Naive thymus-derived CD4-positive, alpha-beta T cell (primary cell): ENCODE data around the gene RGS8. TPM values are rescaled to one million over a fixed set of nuclear protein-coding genes. Genes with fewer than 3 reads are reported as not detected.

ENCODE experiments used
- ATAC-seq: fragments of 150-1000 bp; cut with Tn5 transposase; 2 replicates; pipeline ENCODE4 v1.10.0; 2021; ENCODE audit warnings: mild to moderate bottlenecking, moderate library complexity
- CTCF ChIA-PET: fragments of 350-600 bp; sonication (Branson Sonifier 250); formaldehyde crosslinking; loops from one replicate; lab custom pipeline; 2021; ENCODE audit warnings: antibody characterized with exemption; lab: Charles Lee
- POLR2A ChIA-PET: fragments of 350-600 bp; sonication (Branson Sonifier 250); formaldehyde crosslinking; loops from one replicate; lab custom pipeline; 2021; ENCODE audit warnings: antibody characterized with exemption, inconsistent platforms; lab: Charles Lee
- DNase-seq, 9 donors: peaks; one replicate each; pipeline versions ENCODE4 v3.0.0 to v3.0.0-alpha.2; 2020 to 2022; ENCODE audit warnings: mixed read lengths in 1 of 9
- H3K27ac ChIP-seq: one replicate; pipeline ENCODE4 v1.7.0; 2013; ENCODE audit warnings: mild to moderate bottlenecking, low read depth, low read length, moderate library complexity
- H3K27me3 ChIP-seq, 2 donors: one replicate each; pipeline ENCODE4 v1.7.0; 2013; ENCODE audit warnings: low read length in 2 of 2, mild to moderate bottlenecking in 2 of 2, moderate library complexity in 2 of 2; ENCODE audit not compliant: control insufficient read depth in 2 of 2, insufficient read depth in 2 of 2
- H3K36me3 ChIP-seq, 3 experiments: 1 replicate in 2 of 3; 2 replicates in 1 of 3; pipeline ENCODE4 v1.7.0; 2013; ENCODE audit warnings: low read length in 3 of 3, mild to moderate bottlenecking in 3 of 3, moderate library complexity in 1 of 3; ENCODE audit not compliant: insufficient read depth in 3 of 3, control insufficient read depth in 2 of 3
- H3K4me1 ChIP-seq, 2 donors: one replicate each; pipeline ENCODE4 v1.7.0; 2013; ENCODE audit warnings: low read length in 2 of 2, mild to moderate bottlenecking in 2 of 2, moderate library complexity in 1 of 2; ENCODE audit not compliant: control insufficient read depth in 2 of 2, insufficient read depth in 2 of 2
- H3K4me3 ChIP-seq: 2 replicates; pipeline ENCODE4 v1.7.0; 2013; ENCODE audit warnings: mild to moderate bottlenecking, low read length
- H3K9me3 ChIP-seq, 3 experiments: 1 replicate in 2 of 3; 2 replicates in 1 of 3; pipeline ENCODE4 v1.7.0; 2013; ENCODE audit warnings: low read length in 3 of 3; ENCODE audit not compliant: control insufficient read depth in 2 of 3
- H3K27ac Mint-ChIP-seq, 9 donors: one replicate each; pipeline ENCODE4 v1.8.0; 2020 to 2022; ENCODE audit warnings: mixed read lengths in 9 of 9, mild to moderate bottlenecking in 8 of 9, moderate library complexity in 5 of 9, inconsistent platforms in 2 of 9
- H3K27me3 Mint-ChIP-seq, 5 donors: one replicate each; pipeline ENCODE4 v1.8.0; 2021 to 2022; ENCODE audit warnings: mixed read lengths in 5 of 5, mild to moderate bottlenecking in 1 of 5
- H3K36me3 Mint-ChIP-seq, 5 donors: one replicate each; pipeline ENCODE4 v1.8.0; 2020 to 2022; ENCODE audit warnings: mixed read lengths in 5 of 5, mild to moderate bottlenecking in 3 of 5, inconsistent platforms in 1 of 5
- H3K4me1 Mint-ChIP-seq, 7 donors: one replicate each; pipeline ENCODE4 v1.8.0; 2020 to 2022; ENCODE audit warnings: mixed read lengths in 7 of 7, mild to moderate bottlenecking in 3 of 7, inconsistent platforms in 1 of 7
- H3K4me3 Mint-ChIP-seq, 10 donors: one replicate each; pipeline ENCODE4 v1.8.0; 2020 to 2022; ENCODE audit warnings: mild to moderate bottlenecking in 10 of 10, mixed read lengths in 10 of 10, moderate library complexity in 6 of 10, inconsistent platforms in 2 of 10
- H3K9me3 Mint-ChIP-seq, 11 donors: one replicate each; pipeline ENCODE4 v1.8.0; 2020 to 2022; ENCODE audit warnings: mixed read lengths in 11 of 11, mild to moderate bottlenecking in 4 of 11, inconsistent platforms in 1 of 11, moderate library complexity in 1 of 11
- intact Hi-C, 2 donors: fragments of 100-400 bp; cut with micrococcal nuclease; formaldehyde crosslinking; loops; one replicate each; pipeline ENCODE4 v1.15.1; 2023
- polyA plus RNA-seq, 2 donors: library from polyadenylated mRNA; unstranded; fragments of 300-500 nt; fragmentation: Illumina TruSeq; gene quantifications; one replicate each; pipeline ENCODE4 v1.2.3, GENCODE V29; 2021
- total RNA-seq, 6 experiments: library from RNA in 5 of 6; stranded (reverse) in 5 of 6; gene quantifications; 1 replicate in 5 of 6; 2 replicates in 1 of 6; pipeline ENCODE4 v1.2.3 and lab custom pipeline; 2021 to 2026

The RGS8 gene
- total and polyA plus RNA-seq, 7 experiments from 2014 or later = not detected

- intact Hi-C loops = no loop called here
- ChIA-PET POLR2A (no interaction called here), CTCF (no interaction called here)
- Mint-ChIP-seq H3K27me3 (peaks cover 9 to 22% (median 12%) of the 10 kb centered on the region in 5 donors), H3K4me1 (peaks cover 0 to 7% (median 0%) of the 10 kb centered on the region in 7 donors), H3K4me3 (no peak overlapping the region), H3K36me3 (no peaks in the 10 kb centered on the region), H3K27ac (no peak overlapping the region), H3K9me3 (no peaks in the 10 kb centered on the region)
- H3K4me1 ChIP-seq = no peaks in the 10 kb centered on the region
- H3K27ac ChIP-seq = no peak overlapping the region
- DNase-seq = no peak
- ATAC-seq = no peak
- no peaks in the 10 kb centered on the region for H3K36me3 ChIP-seq
- no peaks in the 10 kb centered on the region for H3K9me3 ChIP-seq
- H3K4me3 ChIP-seq = no peak overlapping the region
- no peaks in the 10 kb centered on the region for H3K27me3 ChIP-seq
These were observed 15.8 kb downstream of the RGS8 start for GRCh38 chr1:182668521-182669054.

- Histone ChIP-seq H3K9me3 (no peaks in the 10 kb centered on the region), H3K4me3 (no peak overlapping the region), H3K4me1 (no peaks in the 10 kb centered on the region), H3K36me3 (no peaks in the 10 kb centered on the region), H3K27me3 (no peaks in the 10 kb centered on the region), H3K27ac (no peak overlapping the region)
- POLR2A ChIA-PET = no interaction called here
- Mint-ChIP-seq H3K4me1 (peaks cover 0 to 7% (median 0%) of the 10 kb centered on the region in 7 donors), H3K27ac (no peak overlapping the region), H3K36me3 (no peaks in the 10 kb centered on the region), H3K4me3 (no peak overlapping the region), H3K27me3 (peaks cover 9 to 24% (median 12%) of the 10 kb centered on the region in 5 donors), H3K9me3 (no peaks in the 10 kb centered on the region)
- DNase-seq (no peak), ATAC-seq (no peak)
- intact Hi-C loops = no loop called here
- CTCF ChIA-PET = interaction anchor here (0.7 kb wide), 1 partner anchor 115 kb away, joined by 5 read pairs; no protein-coding TSS in a partner anchor
These were observed 16.4 kb downstream of the RGS8 start for GRCh38 chr1:182667848-182668505.

- H3K27me3 Mint-ChIP-seq = peaks cover 4 to 21% (median 9%) of the 10 kb centered on the region in 5 donors
- ATAC-seq = no peak
- intact Hi-C loops = no loop called here
- H3K4me1 Mint-ChIP-seq = peaks cover 0 to 6% (median 0%) of the 10 kb centered on the region in 7 donors
- Histone ChIP-seq H3K4me1 (no peaks in the 10 kb centered on the region), H3K9me3 (no peaks in the 10 kb centered on the region), H3K27me3 (no peaks in the 10 kb centered on the region), H3K36me3 (no peaks in the 10 kb centered on the region), H3K4me3 (no peak overlapping the region), H3K27ac (no peak overlapping the region)
- H3K36me3 Mint-ChIP-seq = no peaks in the 10 kb centered on the region
- H3K27ac Mint-ChIP-seq = no peak overlapping the region
- H3K4me3 Mint-ChIP-seq = no peak overlapping the region
- ChIA-PET POLR2A (no interaction called here), CTCF (interaction anchor here (0.6 to 0.8 kb wide), 2 partner anchors 25 to 34 kb away, joined by 3 to 6 read pairs; no protein-coding TSS in a partner anchor)
- H3K9me3 Mint-ChIP-seq = no peaks in the 10 kb centered on the region
- no peak for DNase-seq
These were observed 17.7 kb downstream of the RGS8 start for GRCh38 chr1:182666706-182667105.

DNA sequence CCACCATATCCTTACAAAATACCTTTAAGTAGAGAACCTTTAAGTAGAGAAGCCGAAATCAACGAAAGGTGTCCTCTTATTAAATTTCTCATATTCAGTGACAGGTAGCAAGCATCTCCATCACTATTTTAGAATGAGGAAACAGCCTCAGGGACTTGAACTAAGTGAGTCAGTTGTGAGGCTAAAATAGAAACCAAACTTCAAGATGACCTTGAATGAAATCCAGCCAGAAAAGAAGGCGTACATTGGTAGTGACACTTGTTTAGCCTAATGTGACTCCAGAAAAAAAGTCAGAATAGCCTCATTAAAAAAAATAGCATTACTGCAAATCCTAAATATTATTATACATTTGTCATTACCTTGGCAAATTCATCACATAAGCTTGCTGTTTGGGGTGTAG is 20.1 kb downstream of the RGS8 start:
- no peaks in the 10 kb centered on the region for H3K4me1 ChIP-seq
- Mint-ChIP-seq H3K9me3 (no peaks in the 10 kb centered on the region), H3K4me3 (no peak overlapping the region), H3K4me1 (no peaks in the 10 kb centered on the region), H3K36me3 (no peaks in the 10 kb centered on the region), H3K27ac (no peak overlapping the region), H3K27me3 (peaks cover 0 to 23% (median 0%) of the 10 kb centered on the region in 5 donors)
- POLR2A ChIA-PET = no interaction called here
- no peaks in the 10 kb centered on the region for H3K36me3 ChIP-seq
- no peak for ATAC-seq
- DNase-seq = no peak
- CTCF ChIA-PET = no interaction called here
- H3K4me3 ChIP-seq = no peak overlapping the region
- intact Hi-C loops = no loop called here
- H3K9me3 ChIP-seq = no peaks in the 10 kb centered on the region
- no peaks in the 10 kb centered on the region for H3K27me3 ChIP-seq
- H3K27ac ChIP-seq = no peak overlapping the region

- Mint-ChIP-seq H3K27ac (no peak overlapping the region), H3K4me3 (no peak overlapping the region), H3K4me1 (no peaks in the 10 kb centered on the region), H3K27me3 (peaks cover 0 to 31% (median 5%) of the 10 kb centered on the region in 5 donors), H3K36me3 (no peaks in the 10 kb centered on the region), H3K9me3 (no peaks in the 10 kb centered on the region)
- ChIA-PET POLR2A (no interaction called here), CTCF (no interaction called here)
- Histone ChIP-seq H3K4me1 (no peaks in the 10 kb centered on the region), H3K9me3 (no peaks in the 10 kb centered on the region), H3K4me3 (no peak overlapping the region), H3K36me3 (no peaks in the 10 kb centered on the region), H3K27ac (no peak overlapping the region), H3K27me3 (no peaks in the 10 kb centered on the region)
- intact Hi-C loops = no loop called here
- DNase-seq (no peak), ATAC-seq (no peak)
These were observed 21.4 kb downstream of the RGS8 start for GRCh38 chr1:182662956-182663355.

GRCh38 chr1:182662121-182662890 is 22.1 kb downstream of the RGS8 start:
- no peaks in the 10 kb centered on the region for H3K36me3 Mint-ChIP-seq
- no peak overlapping the region for H3K27ac Mint-ChIP-seq
- no peaks in the 10 kb centered on the region for H3K4me1 Mint-ChIP-seq
- H3K9me3 Mint-ChIP-seq = no peaks in the 10 kb centered on the region
- DNase-seq = no peak
- no peak overlapping the region for H3K4me3 Mint-ChIP-seq
- no peaks in the 10 kb centered on the region for H3K27me3 ChIP-seq
- ATAC-seq = no peak
- ChIA-PET POLR2A (no interaction called here), CTCF (interaction anchor here (1.2 kb wide), 1 partner anchor 10 kb away, joined by 3 read pairs; no protein-coding TSS in a partner anchor)
- no peaks in the 10 kb centered on the region for H3K9me3 ChIP-seq
- H3K27me3 Mint-ChIP-seq = peaks cover 0 to 35% (median 5%) of the 10 kb centered on the region in 5 donors
- H3K4me1 ChIP-seq = no peaks in the 10 kb centered on the region
- H3K36me3 ChIP-seq = no peaks in the 10 kb centered on the region
- H3K27ac ChIP-seq = no peak overlapping the region
- intact Hi-C loops = no loop called here
- no peak overlapping the region for H3K4me3 ChIP-seq
